HG03039 (cell line): ENCODE measurements around the gene TMEM232.
"Not testable (repeated sequence)": the region's sequence is repeated elsewhere in the genome, so short reads cannot be mapped to it uniquely, and the experiment has no call there.

Experiments
- ATAC-seq: cut with Tn5 transposase; IDR thresholded peaks from one replicate; pipeline ENCODE4 v1.9.1; 2021; ENCODE audit warnings: mild to moderate bottlenecking, moderate library complexity; ENCODE audit not compliant: unreplicated experiment

Gene TMEM232

DNA sequence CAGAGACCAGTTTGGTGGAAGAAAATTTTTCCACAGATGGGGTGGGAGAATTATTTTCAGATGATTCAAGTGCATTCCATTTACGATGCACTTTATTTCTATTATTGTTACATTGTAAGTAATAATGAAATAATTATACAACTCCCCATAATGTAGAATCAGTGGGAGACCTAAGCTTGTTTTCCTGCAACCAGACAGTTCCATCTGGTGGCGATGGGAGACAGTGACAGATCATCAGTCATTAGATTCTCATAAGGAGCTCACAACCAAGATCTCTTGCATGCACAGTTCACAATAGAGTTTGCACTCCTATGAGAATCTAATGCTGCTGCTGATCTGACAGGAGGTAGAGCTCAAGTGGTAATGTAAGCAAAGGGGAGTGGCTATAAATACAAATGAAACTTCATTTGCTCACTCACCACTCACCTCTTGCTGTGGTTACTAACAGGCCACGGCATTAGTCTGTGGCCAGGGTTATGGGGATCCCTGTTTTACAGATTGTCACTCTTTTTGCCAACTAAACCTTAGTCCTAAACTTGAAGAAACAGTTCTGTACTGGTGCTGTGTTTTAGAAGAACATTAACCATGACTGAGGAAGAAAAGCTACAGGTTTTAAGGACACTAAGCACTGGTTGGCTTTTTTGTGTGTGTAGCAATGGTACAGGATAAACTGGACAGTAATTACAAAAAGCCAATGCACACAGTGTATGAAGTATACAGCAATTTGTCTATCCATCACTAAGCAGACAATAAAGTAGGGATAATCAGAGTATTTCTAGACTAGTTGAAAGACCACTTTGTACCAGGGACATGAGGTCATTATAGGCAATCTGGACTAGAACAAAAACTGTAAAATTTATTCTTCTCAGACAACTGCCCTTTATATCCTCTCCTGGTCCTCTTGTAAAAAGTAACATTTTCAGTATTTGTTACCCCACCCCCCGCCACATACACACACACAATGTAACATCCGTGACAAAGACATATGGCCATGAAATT is 9.9 kb downstream of the TMEM232 start:
- no peak for ATAC-seq

DNA sequence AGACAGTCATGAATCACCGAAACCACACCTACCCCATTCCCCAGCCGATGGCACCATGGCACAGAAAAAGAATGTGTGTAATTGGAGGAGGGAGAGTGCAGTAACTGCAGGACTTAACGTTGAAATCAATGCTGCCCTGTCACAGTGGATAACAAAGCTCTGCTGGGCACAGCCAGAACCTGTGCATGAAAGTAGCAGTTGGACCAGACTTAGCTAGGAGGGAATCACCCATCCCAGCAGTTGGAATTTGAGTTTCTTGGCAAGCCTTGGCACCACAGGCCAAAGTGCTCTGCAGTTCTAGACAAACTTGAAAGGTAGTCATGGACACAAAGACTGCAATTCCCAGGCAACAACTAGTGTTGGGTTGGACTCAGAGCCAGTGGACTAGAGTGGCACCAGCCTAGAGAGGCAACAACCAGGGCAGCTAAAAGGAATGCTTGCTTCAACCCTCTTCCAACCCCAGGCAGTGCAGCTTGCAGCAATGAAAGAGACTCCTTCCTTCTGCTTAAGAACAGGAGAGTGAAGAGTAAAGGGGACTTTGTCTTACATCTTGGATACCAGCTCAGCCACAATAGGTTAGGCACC is 19.1 kb downstream of the TMEM232 start:
- no peak for ATAC-seq

DNA sequence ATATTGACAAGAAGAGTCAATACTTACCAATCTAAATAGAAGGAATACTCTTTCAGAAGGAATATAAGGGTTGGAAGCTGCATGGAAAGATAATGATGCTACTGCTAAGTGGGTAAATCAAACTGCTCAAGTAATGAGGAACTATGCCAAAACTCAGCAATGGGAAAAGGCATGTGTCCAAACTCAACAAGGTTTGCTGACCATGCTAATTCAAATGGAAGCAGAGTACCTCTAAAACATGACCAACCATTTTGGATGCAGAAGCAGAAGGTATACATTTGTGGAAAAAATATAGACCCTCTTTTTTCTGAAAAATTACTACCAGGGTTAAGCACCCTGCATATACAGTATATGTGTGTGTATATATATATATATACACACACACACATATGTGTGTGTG is 21.1 kb downstream of the TMEM232 start:
- ATAC-seq, result no peak

DNA sequence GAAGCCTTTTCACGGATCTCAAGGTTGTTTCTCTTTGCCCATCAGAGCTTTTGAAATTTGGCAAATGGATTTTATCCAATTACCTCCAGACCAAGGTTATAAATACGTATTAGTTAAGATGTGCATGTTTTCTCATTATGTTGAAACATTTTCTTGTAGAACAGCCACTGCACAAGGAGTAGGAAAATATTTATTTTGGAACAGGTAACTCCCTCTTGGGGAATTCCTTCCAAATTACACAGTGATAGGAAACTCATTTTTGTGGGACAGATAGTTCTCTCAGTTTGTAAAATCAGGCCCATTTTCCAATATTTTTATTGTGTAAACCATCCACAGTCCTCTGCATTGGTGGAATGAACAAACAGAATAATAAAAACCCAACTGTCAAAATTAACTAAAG is 23.0 kb downstream of the TMEM232 start:
- ATAC-seq, result no peak

DNA sequence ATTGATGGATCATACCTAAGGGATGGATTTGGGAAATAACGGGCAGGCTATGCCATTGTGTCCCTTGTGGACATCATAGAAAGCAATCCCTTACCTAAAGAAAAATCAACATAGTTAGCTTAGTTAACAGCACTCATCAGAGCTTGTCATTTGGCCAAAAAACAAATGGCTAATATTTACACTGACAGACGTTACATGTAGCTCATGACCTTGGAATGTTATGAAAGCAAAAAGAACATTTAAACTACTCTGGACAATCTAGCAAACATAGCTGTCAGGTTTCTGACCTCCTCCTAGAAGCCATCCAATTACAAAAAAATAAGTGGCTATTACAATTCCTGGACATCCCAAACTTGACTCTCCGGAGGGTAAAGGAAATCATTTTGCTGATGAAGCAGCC is 23.8 kb downstream of the TMEM232 start:
- ATAC-seq, result no peak

DNA sequence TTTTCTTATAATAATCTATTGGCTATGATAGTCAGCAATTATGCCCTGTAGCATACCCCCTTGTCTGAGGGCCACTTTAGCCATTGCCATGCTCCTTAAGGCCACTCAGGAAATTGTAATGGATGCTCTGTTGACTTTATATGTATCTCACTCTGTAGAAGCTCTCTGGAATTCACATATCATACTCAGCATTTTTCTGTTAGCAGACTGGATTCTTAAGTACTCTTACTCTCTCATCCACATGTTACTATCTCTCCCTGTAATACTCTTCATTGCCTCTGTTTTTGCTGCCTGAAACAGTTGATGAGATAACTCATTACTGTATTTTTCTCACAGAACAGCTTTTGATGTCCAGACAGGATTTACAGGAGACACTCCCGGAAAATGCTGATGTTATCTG is 24.2 kb downstream of the TMEM232 start:
- no peak for ATAC-seq

DNA sequence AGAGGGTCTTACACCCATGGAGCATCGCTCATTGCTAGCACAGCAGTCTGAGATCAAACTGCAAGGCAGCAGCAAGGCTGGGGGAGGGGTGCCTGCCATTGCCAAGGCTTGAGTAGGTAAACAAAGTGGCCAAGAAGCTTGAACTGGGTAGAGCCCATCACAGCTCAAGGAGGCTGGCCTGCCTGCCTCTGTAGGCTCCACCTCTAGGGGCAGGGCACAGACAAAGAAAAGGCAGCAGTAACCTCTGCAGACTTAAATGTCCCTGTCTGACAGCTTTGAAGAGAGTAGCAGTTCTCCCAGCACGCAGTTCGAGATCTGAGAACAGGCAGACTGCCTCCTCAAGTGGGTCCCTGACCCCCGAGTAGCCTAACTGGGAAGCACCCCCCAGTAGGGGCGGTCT is 33.8 kb downstream of the TMEM232 start:
- not testable (repeated sequence) for ATAC-seq

DNA sequence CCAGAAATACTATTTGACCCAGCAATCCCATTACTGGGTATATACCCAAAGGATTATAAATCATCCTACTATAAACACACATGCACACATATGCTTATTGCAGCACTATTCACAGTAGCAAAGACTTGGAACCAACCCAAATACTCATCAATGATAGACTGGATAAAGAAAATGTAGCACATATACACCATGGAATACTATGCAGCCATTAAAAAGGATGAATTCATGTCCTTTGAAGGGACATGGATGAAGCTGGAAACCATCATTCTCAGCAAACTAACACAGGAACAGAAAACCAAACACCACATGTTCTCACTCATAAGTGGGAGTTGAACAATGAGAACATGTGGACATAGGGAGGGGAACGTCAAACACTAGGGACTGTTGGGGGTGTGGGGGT is 35.9 kb downstream of the TMEM232 start:
- not testable (repeated sequence) for ATAC-seq

DNA sequence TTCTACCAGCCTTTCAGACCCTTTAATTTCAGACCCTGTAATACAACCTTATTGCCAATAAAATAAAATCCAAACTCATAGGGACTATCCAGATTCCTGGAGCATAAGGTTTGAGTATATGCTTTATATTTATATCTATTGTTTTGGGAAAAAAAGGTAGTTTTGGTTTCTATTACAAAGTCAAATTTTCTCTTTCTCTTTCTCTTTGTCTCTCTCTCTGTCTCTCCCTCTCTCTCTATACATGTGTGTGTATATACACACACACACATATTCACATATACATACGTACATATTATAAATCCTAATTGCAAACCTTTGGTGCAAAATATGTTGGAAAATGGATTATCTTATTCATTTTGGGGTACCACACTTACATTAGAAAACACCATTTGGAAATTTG is 39.0 kb downstream of the TMEM232 start:
- ATAC-seq, result no peak

DNA sequence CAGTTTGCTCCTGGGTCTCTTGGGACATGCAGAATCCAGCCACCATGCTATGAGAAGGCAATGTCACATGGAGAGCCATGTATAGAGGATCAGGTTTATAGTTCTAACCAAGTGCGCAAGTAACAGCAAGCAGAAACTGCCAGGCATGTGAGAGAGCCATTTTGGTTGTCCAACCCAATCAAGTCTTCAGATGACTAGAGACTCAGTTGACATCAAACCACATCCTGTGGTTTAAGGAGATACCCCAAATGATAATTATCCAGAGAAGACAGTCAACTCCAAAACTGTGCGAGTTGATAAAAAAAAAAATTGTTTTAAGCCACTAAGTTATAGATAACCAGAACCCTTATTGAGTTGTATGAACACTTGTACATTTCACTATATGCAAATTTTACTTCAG is 40.2 kb downstream of the TMEM232 start:
- ATAC-seq, result no peak

DNA sequence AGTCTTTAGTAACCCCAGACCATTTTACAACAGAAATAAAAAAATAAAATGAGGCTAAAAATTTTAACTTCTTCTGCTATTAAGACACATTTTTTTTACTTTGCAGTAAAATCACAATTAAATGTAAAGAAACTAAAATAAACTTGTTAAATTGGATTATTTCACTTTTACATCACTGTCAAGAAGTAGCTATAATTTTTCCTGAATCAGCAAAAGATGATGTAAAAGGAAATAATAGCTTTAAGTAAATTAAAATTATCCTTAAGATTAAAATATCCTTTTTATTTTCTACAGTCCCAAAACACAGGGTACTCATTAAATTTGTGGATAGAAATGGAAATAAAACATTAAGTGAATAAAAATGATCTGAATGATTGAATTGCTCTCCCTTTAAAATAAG is 44.5 kb downstream of the TMEM232 start:
- no peak for ATAC-seq

DNA sequence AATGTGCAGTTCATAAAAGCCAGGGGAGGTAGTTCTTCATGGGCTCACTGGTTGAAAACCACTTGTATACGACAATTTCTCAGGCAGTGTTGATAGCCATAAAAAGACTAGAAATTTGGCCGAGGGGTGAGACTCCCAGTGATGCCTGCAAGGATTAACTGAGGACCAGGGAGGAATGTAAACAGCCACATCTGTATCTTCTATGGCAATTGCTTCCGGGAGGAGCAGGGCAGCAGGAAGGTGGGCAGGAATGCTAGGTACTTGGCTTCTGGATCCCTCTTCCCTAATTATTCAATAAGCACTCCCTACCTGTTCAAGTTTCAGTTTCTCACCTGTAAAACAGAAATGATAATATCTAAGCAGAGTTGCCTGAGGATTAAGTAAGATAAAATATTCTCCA is 45.4 kb downstream of the TMEM232 start:
- ATAC-seq, result no peak

DNA sequence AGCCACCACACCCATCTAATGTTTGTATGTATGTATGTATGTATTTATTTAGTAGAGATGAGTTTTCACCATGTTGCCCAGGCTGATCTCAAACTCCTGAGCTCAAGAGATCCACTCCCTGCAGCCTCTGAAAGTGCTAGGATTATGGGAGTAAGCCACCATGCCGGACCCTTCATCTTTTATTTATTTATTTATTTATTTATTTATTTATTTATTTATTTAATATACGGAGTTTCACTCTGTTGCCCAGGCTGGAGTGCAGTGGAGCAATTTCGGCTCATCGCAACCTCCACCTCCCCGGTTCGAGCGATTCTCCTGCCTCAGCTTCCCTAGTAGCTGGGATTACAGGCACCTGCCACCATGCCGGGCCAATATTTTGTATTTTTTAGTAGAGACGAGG is 49.9 kb downstream of the TMEM232 start:
- ATAC-seq, result not testable (repeated sequence)

DNA sequence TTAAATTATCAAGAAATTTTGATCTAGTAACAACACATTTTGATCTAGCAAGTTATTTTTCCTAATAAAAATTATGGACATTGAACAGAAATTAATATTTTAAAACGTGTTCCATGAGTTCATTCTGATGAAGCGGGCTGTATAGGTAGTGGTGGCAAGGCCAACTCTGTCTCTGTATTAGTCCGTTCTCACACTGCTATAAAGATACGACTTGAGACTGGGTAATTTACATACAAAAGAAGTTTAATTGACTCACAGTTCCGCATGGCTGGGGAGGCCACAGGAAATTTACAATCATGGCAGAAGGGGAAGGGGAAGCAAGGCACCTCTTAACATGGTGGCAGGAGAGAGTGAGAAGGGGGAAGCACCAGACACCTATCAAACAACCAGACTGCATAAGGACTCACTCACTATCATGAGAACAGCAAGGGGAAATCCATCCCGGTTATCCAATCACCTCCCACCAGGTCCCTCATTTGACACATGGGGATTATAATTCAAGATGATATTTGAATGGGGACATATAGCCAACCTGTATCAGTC is 61.2 kb downstream of the TMEM232 start:
- peak; percentile 52 for ATAC-seq

DNA sequence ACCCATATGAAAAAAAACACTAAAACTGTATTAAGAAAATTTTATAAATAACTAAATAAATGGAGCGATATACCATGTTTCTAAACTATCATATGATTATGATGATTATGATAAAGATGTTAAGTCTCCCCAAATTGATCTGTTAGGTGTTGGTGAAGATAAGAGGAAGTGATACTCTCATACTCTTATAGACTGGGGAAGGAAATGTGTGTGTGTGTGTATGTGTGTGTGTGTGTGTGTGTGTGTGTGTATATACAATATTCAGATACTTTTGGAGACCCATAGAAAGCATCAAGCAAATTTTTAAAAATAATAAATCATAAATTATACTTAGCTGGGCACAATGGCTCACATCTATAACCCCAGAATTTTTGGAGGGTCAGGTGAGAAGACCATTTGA is 62.9 kb downstream of the TMEM232 start:
- ATAC-seq, result no peak

DNA sequence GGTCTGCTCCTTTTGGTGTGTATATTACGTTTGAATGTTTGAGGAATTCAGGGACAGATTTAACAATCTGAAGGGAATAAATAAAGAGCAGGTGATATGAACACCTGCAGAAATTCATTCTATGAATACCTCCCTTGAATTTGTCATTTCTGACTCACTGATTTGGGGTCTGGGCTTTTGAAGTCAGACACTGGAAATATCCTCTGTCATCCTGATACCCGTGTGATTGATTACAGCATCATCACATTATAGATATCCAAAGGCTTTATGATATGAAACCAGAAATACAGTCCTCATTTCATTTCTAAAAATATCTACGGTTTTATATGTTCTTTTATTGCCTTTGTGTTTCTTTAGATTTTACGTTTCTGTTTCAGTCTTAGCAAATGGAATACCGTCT is 68.5 kb downstream of the TMEM232 start:
- no peak for ATAC-seq

DNA sequence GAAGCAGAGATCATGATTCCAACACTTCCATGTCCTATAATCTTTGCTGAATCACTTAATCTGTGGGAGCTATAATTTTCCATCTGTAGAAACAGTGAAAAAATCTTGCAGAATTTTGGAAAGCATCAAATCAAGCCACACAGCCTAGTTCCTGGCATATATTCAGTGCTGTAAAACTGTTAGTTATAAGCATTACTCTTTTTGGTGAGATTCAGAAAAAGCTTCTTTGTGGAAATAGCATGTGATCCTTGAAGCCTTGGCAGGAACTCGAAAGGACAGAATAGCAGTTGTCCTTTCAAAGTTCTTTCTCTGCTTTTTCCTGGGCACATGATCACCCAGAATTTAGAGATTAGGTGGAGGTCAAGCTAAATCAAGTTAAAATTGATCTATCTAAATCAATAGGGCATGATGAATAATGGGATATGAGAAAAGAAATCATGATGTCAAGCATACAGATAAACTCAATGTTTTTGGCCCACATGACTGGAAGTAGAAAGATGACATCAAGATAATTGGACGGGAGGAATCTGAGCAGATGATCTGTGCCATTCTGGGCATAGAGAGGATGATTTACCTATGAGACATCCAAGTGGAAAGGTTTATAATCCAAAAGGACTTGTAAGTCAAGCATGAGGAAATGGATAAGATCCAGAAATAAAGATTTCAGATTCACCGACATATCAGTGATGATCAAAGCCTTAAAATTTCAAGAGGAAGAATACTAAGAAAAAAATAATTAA is 73.1 kb downstream of the TMEM232 start:
- no peak for ATAC-seq

DNA sequence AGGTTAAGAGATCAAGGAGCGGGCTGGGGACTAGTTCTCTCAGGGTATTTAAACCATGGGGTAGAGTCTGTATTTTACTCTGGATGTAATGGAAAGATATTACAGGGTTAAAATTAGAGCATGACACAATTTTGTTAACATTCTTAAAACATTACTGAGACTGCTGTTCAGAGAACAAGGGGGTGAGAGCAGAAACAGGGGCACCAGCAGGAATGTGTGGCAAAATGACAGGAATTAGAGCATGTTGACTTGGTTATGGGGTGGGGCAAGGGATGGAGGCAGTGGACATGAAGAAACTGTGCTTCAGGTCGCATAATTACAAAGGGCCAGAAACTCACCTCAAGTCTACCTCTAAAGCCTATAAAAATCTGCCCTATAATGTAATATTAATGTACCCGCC is 75.0 kb downstream of the TMEM232 start:
- ATAC-seq, result no peak

DNA sequence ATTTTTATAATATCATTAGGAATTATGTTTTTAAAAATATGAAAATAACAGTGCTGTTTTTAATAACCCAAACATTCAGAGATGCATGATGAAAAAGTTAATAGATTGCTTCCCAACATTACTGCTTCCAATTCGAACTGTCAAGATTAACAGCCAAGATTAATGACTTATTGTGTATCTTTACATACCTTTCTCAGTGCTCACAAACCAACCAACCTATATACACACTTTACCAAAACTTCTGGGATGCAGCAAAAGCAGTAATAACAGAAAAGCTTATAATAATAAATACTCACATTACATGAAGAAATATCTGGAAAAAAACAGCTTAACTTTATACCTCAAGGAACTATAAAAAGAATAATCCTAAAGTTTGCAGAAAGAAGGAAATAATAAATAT is 82.1 kb downstream of the TMEM232 start:
- no peak for ATAC-seq

DNA sequence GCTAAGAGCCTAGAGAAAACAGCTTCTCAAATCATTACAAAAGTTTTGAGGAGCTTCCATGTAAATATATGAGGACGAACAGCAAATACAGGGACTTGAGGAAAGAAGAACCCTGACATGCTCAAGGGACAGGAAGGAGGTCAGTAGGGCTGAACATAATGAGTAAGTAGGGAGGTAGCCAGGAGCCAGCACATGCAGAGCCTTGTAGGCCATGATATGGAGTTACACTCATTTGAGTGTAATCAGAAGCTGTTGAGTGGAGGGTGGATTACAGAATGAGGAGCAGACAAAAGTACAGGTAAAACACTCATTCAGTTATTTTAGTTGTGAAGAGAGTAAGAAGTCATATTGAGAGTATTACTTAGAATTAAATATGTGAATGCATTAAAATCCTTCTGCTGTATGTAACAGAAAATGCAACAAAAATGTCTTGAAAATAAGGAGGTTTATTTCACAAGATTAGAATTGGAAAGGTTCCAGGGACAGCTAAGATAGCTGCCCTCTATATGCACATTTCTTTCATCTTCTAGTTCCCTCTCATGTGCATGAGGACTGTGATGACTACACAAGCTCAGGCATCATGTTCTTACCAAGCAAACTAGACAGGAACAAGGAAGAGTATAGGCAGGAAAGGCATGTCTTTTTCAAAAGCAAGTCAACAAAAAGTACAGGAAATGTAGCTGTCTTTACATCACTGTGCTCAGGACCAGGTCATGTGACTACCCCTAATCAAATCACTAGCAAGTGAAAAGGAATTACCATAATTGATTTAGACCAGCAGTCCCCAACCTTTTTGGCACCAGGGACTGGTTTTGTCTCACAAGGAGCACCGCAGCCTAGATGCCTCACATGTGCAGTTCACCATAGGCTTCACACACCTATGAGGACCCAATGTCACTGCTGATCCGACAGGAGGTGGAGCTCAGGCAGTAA is 87.2 kb downstream of the TMEM232 start:
- no peak for ATAC-seq
